Measurements from ENCODE around the gene MEX3C.

The MEX3C gene

GRCh38 chr18:51197661-51198424 lies at the start of gene MEX3C:
Gene MEX3C (minus strand): TSS chr18:51197681. CDS start chr18:51197320, 361 bp downstream.
- peak; percentile 99 for DNase-seq

DNA sequence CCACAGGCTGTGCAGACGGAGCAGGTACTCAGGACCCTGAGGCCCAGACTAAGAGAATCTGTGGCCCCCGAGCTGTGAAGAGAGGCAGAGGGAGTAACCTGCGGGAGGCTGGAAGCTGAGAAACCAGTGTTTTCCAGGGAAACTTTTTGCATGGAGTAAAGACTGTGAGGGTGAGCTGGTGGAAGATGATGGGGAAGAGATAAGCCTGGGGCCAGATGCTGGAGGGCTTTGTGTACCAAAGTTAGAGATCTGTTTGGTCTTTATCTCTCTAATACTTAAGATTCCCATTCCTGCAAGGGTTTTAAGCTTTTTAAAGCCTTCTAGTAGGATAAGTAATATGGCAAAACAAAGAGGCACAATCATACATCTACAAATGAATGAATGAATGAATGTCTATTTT lies 43.7 kb upstream of the MEX3C start:
- DNase-seq = no peak

- DNase-seq = no peak
These were observed 38.7 kb upstream of the MEX3C start for GRCh38 chr18:51236225-51236624.

GRCh38 chr18:51235009-51235789 lies 37.7 kb upstream of the MEX3C start:
- DNase-seq = no peak

GRCh38 chr18:51234117-51235008 lies 36.9 kb upstream of the MEX3C start:
- no peak for DNase-seq

GRCh38 chr18:51229328-51229727 lies 31.8 kb upstream of the MEX3C start:
- DNase-seq = no peak

GRCh38 chr18:51227660-51228059 lies 30.2 kb upstream of the MEX3C start:
- DNase-seq = no peak

DNA sequence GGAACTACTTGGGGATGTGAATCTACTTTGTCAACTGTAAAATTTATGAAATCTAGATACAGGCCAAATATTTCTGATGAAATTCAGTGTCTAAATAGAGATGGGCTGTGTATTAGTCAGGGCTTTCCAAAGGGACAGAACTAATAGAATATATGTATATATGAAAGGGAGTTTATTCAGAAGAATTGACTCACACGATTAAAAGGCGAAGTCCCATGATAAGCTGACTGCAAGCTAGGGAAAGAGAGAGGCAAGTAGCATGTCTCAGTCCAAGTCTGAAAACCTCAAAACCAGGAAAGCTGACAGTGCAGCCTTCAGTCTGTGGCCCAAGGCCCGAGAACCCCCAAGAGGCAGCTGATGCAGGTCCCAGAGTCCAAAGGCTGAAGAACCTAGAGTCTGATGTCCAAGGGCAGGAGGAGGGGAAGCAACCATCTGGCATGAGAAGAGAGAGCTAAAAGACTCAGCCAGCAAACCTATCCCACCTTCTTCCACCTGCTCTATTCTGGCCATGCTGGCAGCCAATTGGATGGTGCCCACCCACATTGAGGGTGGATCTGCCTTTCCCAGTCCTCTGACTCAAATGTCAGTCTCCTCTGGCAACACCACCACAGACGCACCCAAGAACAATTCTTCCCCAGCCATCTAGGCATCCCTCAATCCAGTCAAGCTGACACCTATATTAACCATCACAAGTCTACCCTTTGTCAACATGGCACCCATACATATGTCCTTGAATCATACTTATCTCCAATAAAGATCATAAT lies 29.3 kb upstream of the MEX3C start:
- no peak for DNase-seq

- no peak for DNase-seq
These were observed 28.6 kb upstream of the MEX3C start for GRCh38 chr18:51226068-51226467.

- no peak for DNase-seq
These were observed 15.1 kb upstream of the MEX3C start for GRCh38 chr18:51212606-51213005.

GRCh38 chr18:51211552-51211951 lies 14.1 kb upstream of the MEX3C start:
- DNase-seq = no peak

DNA sequence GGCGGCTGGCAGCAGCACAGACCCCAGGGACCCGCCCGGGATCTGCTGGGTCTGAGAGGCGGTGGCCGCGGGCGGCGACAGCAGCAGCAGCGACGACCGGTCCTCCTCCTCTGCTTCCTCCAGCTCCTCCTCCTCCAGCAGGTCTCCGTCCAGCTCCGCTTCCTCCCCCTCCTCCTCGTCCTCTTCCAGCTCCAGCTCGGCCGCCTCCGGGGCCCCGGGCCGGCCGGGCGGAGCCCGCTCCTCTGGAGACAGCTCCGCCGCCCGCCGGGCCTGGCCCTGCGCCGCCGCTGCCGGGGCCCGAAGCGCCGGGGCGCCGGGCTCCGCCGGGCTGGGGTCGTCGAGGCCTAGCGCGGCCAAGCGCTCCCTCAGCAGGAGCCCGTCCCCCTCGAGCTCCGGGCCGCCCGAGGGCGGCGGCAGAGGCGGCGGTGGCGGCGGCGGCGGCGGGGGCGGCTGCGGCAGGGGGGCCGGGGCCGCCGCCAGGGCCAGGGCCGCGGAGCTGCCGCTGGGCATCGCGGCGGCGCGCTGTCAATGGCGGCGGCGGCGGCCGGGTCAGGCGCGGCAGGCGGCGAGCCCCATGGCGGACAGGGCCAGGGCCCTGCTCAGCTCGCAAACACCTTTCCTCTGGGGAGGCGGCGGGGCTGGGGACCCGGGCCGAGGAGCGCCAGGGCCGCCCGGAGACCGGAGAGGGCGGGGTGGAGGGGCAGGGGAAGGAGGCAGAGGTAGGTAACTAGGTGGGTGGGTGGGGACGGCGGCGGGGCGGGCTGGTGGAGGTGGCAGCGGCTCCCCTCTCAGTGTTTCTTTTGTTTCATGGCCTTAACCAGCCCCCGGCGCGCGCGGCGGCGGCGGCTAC lies 445 bp downstream of the MEX3C start:
- DNase-seq = peak; percentile 42

- peak; percentile 48 for DNase-seq
These were observed 1.2 kb downstream of the MEX3C start for GRCh38 chr18:51196118-51196810.

GRCh38 chr18:51195451-51196117 lies 1.9 kb downstream of the MEX3C start:
- peak; percentile 52 for DNase-seq

GRCh38 chr18:51195086-51195450 lies 2.4 kb downstream of the MEX3C start:
- DNase-seq = no peak

- no peak for DNase-seq
These were observed 2.9 kb downstream of the MEX3C start for GRCh38 chr18:51194604-51195003.

GRCh38 chr18:51193621-51194287 lies 3.7 kb downstream of the MEX3C start:
- no peak for DNase-seq

DNA sequence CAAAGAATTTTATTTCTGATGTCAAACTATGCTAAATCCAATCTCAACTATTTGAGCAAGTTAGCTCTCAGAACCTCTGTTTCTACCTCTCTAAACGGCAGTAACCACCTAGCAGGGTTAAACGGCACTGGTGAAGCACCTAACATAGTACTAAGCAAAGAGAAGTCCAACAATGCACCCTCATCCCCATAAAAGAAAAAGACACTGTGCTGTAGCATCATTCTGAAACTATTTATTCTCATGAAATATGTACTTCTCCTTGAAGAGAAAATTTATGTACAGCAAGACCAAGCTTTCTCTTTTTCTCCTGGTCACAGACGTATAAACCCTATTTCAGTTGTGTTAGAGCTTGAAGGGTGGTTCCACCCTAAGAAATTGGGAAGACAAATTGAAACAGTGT lies 4.8 kb downstream of the MEX3C start:
- DNase-seq = no peak

GRCh38 chr18:51192026-51192425 lies 5.5 kb downstream of the MEX3C start:
- DNase-seq = no peak

Measured in midbrain (tissue), 1 donor.